ENCODE results near the gene BTBD7. TPM values are rescaled to one million over a fixed set of nuclear protein-coding genes. Genes with fewer than 3 reads are reported as not detected.

The BTBD7 gene
- total RNA-seq (2022; extraction: Qiagen RNA extraction) = 9.7 to 16.2 TPM (median 14.3 TPM) in 5 replicates

DNA sequence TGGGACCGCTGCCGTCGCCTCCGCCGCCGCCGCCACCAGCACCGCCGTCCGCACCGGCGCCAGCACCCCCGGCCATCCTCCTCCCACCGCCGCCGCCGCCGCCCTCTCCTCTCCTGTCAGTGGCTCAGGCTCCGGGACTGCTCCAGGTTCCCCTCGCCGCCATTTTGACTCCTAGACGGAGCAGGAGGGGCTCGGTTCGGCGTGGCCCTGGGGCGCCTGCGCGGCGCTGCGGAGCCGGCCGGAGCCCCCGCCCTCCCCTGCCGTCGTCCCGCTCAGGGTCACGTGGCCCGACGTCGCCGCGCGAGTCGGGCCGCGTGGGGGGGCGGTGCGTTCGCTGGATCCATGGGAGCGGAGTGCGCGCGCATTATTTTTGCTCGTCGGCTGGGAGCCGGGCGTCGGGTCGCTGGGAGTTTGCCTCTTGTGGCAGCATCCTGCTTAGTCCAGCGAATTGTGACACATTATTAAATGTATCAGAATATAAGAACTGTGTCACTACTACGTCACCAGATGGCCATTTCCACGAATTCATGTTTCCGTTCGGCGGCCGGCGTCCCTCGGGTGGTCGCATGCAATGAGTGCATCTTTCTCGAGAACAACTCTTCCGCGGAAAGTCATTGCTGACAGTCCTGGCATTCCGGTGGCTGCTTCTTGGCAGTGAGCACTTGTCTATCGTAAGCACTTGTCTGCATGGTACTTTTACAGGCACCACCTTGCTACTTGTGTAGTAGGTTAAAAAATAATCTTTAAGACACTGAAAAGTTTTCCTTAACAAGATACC lies at the start of gene BTBD7:
BTBD7 (minus strand) TSS at position 184 of the 778 bp plus-strand sequence. CDS start 36,985 bp downstream, outside the sequence.

DNA sequence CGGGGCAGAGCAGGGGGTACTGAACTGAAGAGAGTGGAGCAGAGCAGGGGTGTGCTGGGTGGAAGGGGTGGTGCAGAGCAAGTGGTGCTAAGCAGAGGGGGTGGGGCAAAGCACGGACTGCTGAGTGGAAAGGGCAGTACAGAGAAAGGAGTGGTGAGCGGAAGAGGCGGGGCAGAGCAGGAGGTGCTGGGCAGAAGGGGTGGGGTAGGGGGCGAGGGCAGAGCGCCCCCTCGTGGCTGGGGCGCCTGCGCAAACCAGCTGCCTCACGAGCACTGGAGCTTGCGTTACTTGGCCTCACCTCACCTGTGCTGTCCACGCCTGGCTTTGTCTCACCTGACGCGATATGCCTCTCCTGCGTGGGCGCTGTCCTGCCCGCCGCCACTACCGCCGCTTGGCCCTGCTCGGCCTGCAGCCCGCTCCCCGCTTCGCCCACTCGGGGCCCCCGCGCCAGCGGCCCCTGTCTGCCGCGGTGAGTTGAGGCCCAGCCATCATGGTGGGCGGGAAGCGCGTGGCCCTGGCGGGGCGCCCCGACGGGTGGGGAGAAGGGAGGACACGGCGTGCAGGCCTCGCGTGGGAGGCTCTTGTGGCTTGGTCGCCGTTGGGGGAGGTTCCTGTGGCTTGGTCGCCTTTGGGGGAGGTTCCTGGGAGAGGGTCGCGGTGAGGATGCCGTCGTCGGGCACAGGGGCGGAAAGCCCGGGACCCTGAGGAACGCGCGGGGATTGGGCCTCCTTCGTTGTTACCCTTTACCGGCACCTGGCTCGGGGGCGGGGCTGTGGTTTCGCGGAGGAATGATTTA lies 14.3 kb upstream of the BTBD7 start, which contains the start of gene COX8C:
COX8C (plus strand) TSS at position 257 of the 796 bp plus-strand sequence; CDS start at position 344, 87 bp downstream.

GRCh38 chr14:93206793-93207467 lies 125.9 kb downstream of the BTBD7 start, which contains the start of the genes GON7 and UBR7:
Gene GON7 (minus strand): TSS chr14:93207065. CDS start chr14:93207037, 28 bp downstream.
Gene UBR7 (plus strand): TSS chr14:93207256. CDS start chr14:93207292, 36 bp downstream.

Other genes starting within 250 kb of the BTBD7 start
- 48.4 to 66.8 TPM (median 65.1 TPM) in 5 replicates for gene ITPK1, start 217.1 kb downstream of the BTBD7 start, total RNA-seq (2022; extraction: Qiagen RNA extraction)
- gene MOAP1, start 148.1 kb downstream of the BTBD7 start, total RNA-seq (2022; extraction: Qiagen RNA extraction) = 9.8 to 13.7 TPM (median 12.8 TPM) in 5 replicates
- 30.1 to 33.6 TPM (median 32.6 TPM) in 5 replicates for gene LYSET, start 147.7 kb downstream of the BTBD7 start, total RNA-seq (2022; extraction: Qiagen RNA extraction)
- gene GON7, start 126.0 kb downstream of the BTBD7 start, total RNA-seq (2022; extraction: Qiagen RNA extraction) = 13.1 to 17.3 TPM (median 14.4 TPM) in 5 replicates
- gene UBR7, start 125.8 kb downstream of the BTBD7 start, total RNA-seq (2022; extraction: Qiagen RNA extraction) = 24.0 to 27.4 TPM (median 25.9 TPM) in 5 replicates
- gene COX8C, start 14.1 kb upstream of the BTBD7 start, total RNA-seq (2022; extraction: Qiagen RNA extraction) = not detected in 5 replicates
- 0.01 to 0.04 TPM (median 0.02 TPM) in 3 of 5 replicates, not detected in the others for gene UNC79, start 97.9 kb upstream of the BTBD7 start, total RNA-seq (2022; extraction: Qiagen RNA extraction)